HepG2 (cell line): ENCODE results near the gene C1QL4. TPM values are rescaled to one million over a fixed set of nuclear protein-coding genes. Genes with fewer than 3 reads are reported as not detected.

Source experiments
- CCAR2 ChIP-seq: fragments of 200-400 bp; formaldehyde crosslinking; optimal IDR thresholded peaks from 2 replicates; pipeline ENCODE3; 2018; ENCODE audit warnings: low read depth, mild to moderate bottlenecking, low read length, moderate library complexity
- CHD2 ChIP-seq: IDR thresholded peaks from 2 replicates; pipeline ENCODE4 v1.6.1; 2011; ENCODE audit warnings: low read depth, low read length, improper control_type of control experiment
- KDM5A ChIP-seq: fragments of 200-600 bp; sonication (generic); IDR thresholded peaks from 2 replicates; pipeline ENCODE4 v1.7.0; 2018; ENCODE audit warnings: antibody characterized with exemption, mild to moderate bottlenecking, low read length, borderline replicate concordance
- NR2F6 ChIP-seq, 2 experiments: IDR thresholded peaks; 2 replicates each; pipeline ENCODE4 v1.6.1; 2016; ENCODE audit warnings: antibody characterized with exemption in 1 of 2, mild to moderate bottlenecking in 1 of 2
- NR3C1 ChIP-seq: sonication (generic); formaldehyde crosslinking; IDR thresholded peaks from 2 replicates; pipeline ENCODE4 v1.4.0; 2020; ENCODE audit warnings: missing genetic modification reagents
- SMAD1 ChIP-seq: sonication (generic); formaldehyde crosslinking; IDR thresholded peaks from 2 replicates; pipeline ENCODE4 v1.4.0; 2020; ENCODE audit warnings: missing genetic modification reagents, low read depth, mild to moderate bottlenecking, borderline replicate concordance
- SP1 ChIP-seq, 2 experiments: fragments of 450-650 bp in 1 of 2; sonication (generic) in 1 of 2; formaldehyde crosslinking in 1 of 2; IDR thresholded peaks; 2 replicates each; pipeline versions ENCODE4 v1.4.0 to v1.6.1; 2016 to 2020; ENCODE audit warnings: missing genetic modification reagents in 1 of 2
- THAP11 ChIP-seq: IDR thresholded peaks from 2 replicates; pipeline ENCODE4 v1.6.1; 2016; ENCODE audit warnings: missing biosample characterization, missing genetic modification reagents
- TOE1 ChIP-seq: sonication (generic); formaldehyde crosslinking; IDR thresholded peaks from 2 replicates; pipeline ENCODE4 v1.4.0; 2020; ENCODE audit warnings: mild to moderate bottlenecking, missing genetic modification reagents
- TSC22D2 ChIP-seq: sonication (generic); formaldehyde crosslinking; IDR thresholded peaks from 2 replicates; pipeline ENCODE4 v1.5.1; 2020; ENCODE audit warnings: missing genetic modification reagents, mild to moderate bottlenecking, borderline replicate concordance
- ZBTB42 ChIP-seq: sonication (generic); formaldehyde crosslinking; IDR thresholded peaks from 2 replicates; pipeline ENCODE4 v1.5.0; 2020; ENCODE audit warnings: mild to moderate bottlenecking, missing genetic modification reagents
- ZNF256 ChIP-seq: sonication (generic); formaldehyde crosslinking; conservative IDR thresholded peaks from 2 replicates; pipeline ENCODE4 v1.4.0; 2020; ENCODE audit warnings: missing genetic modification reagents
- ZNF263 ChIP-seq: sonication (generic); formaldehyde crosslinking; IDR thresholded peaks from 2 replicates; pipeline ENCODE4 v1.4.0; 2020; ENCODE audit warnings: missing genetic modification reagents
- ZNF747 ChIP-seq: sonication (generic); formaldehyde crosslinking; IDR thresholded peaks from 2 replicates; pipeline ENCODE4 v1.8.1; 2023; ENCODE audit warnings: missing genetic modification reagents, mild to moderate bottlenecking, borderline replicate concordance
- polyA plus RNA-seq, 8 experiments: library from polyadenylated mRNA; depleted of rRNA in 3 of 8; stranded (reverse) in 7 of 8; unstranded in 1 of 8; fragments of >200 nt; fragmentation: Illumina TruSeq in 4 of 8; extraction: Trizol in 4 of 8; gene quantifications; 2 replicates each; pipeline versions ENCODE4 v1.2.1 to v1.2.3, GENCODE V29; 2011 to 2016; ENCODE audit warnings: low read depth in 4 of 8, missing spikeins in 1 of 8, mixed read lengths in 1 of 8; ENCODE audit not compliant: insufficient read depth in 1 of 8
- total RNA-seq, 5 experiments: library from RNA; depleted of rRNA; stranded (reverse); fragments of >200 nt; fragmentation: Illumina TruSeq; extraction: Trizol; gene quantifications; 2 replicates each; pipeline ENCODE4 v1.2.3, GENCODE V29; 2016; ENCODE audit warnings: low read depth in 1 of 5
- TF ChIP-seq, protein P1 (sequence below): sonication (generic); formaldehyde crosslinking; IDR thresholded peaks from 2 replicates; pipeline ENCODE4 v1.4.0; 2020; ENCODE audit warnings: mild to moderate bottlenecking, missing genetic modification reagents
- TF ChIP-seq, protein P2 (sequence below): sonication (generic); formaldehyde crosslinking; IDR thresholded peaks from 2 replicates; pipeline ENCODE4 v1.5.0; 2020; ENCODE audit warnings: mild to moderate bottlenecking, missing genetic modification reagents
- TF ChIP-seq, protein P3 (sequence below): IDR thresholded peaks from 2 replicates; pipeline ENCODE4 v1.6.1; 2016; ENCODE audit warnings: missing biosample characterization, missing genetic modification reagents, low read depth
- TF ChIP-seq, protein P4 (sequence below): fragments of 450-650 bp; IDR thresholded peaks from 2 replicates; pipeline ENCODE4 v1.6.1; 2017
- TF ChIP-seq, protein P5 (sequence below): sonication (generic); formaldehyde crosslinking; IDR thresholded peaks from 2 replicates; pipeline ENCODE4 v1.4.0; 2020; ENCODE audit warnings: low read depth, mild to moderate bottlenecking, missing genetic modification reagents

The C1QL4 gene
- total and polyA plus RNA-seq, 2 of the 13 experiments (the other 11 are each of a cell fraction or from before 2014, with no cell fraction given), result 0.03 TPM; not detected in 1

DNA sequence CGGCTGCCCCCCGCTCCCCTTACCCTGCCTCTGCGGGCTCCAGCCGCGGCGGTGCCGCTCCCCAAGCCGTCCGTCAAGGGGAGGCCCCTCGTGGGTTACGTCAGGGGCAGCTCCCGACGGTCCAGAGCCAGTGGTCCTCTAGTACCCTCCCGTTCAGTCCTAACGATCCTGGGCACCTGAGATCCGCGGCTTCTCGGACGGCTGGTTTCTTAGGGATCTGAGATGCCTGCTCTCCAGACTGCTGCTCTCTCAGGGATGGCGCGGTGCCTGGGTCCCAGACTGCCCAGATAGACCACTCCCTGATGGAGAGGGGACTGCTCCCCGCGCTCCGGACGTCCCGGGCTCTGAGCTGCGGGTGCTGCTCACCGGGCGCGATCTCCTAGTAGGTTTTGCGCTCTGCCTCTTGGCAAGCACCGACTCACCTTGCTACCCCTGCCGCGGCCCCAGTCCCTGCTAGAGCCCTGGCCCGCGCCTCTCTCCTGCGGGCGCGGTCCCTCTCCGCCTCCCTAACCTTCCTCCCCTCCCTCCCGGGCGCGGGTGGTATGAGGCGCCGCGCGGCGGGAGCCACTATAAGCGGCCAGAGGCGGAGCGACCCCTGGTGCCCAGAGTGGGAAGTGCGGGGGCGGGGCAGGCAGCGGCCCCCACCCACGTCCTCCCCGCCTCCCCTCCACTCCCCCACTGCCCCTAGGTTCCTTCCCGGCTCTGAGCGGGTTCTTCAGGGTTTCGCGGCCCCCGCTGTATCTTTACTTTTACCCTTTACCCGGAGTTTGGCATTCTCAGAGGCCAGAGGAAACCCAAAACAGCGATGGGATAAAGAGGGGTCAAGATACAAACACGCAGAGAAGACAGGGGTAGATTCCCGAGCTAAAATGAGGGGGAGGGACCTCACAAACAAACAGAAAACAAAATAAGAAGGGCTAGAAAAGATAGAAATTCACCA is at the start of gene C1QL4 (continued):
- TF ChIP-seq ZNF747, result no peak
- no peak for TF ChIP-seq CCAR2
- no peak for TF ChIP-seq TOE1 (CRISPR knock-in tag)
- TF ChIP-seq, protein P1, sequence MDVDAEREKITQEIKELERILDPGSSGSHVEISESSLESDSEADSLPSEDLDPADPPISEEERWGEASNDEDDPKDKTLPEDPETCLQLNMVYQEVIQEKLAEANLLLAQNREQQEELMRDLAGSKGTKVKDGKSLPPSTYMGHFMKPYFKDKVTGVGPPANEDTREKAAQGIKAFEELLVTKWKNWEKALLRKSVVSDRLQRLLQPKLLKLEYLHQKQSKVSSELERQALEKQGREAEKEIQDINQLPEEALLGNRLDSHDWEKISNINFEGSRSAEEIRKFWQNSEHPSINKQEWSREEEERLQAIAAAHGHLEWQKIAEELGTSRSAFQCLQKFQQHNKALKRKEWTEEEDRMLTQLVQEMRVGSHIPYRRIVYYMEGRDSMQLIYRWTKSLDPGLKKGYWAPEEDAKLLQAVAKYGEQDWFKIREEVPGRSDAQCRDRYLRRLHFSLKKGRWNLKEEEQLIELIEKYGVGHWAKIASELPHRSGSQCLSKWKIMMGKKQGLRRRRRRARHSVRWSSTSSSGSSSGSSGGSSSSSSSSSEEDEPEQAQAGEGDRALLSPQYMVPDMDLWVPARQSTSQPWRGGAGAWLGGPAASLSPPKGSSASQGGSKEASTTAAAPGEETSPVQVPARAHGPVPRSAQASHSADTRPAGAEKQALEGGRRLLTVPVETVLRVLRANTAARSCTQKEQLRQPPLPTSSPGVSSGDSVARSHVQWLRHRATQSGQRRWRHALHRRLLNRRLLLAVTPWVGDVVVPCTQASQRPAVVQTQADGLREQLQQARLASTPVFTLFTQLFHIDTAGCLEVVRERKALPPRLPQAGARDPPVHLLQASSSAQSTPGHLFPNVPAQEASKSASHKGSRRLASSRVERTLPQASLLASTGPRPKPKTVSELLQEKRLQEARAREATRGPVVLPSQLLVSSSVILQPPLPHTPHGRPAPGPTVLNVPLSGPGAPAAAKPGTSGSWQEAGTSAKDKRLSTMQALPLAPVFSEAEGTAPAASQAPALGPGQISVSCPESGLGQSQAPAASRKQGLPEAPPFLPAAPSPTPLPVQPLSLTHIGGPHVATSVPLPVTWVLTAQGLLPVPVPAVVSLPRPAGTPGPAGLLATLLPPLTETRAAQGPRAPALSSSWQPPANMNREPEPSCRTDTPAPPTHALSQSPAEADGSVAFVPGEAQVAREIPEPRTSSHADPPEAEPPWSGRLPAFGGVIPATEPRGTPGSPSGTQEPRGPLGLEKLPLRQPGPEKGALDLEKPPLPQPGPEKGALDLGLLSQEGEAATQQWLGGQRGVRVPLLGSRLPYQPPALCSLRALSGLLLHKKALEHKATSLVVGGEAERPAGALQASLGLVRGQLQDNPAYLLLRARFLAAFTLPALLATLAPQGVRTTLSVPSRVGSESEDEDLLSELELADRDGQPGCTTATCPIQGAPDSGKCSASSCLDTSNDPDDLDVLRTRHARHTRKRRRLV, result no peak
- no peak for TF ChIP-seq TSC22D2 (CRISPR knock-in tag)
- peak; percentile 53; the same call in 1 of the 2 replicates for TF ChIP-seq ZNF263 (CRISPR knock-in tag)
- 0 out of 2 replicates have a peak, but pooled peaks have one; percentile 23 for TF ChIP-seq THAP11 (CRISPR knock-in tag)
- no peak for TF ChIP-seq NR2F6 (IDR thresholded peaks at IDR 0.05)
- TF ChIP-seq NR2F6 (CRISPR knock-in tag; IDR thresholded peaks at IDR 0.05), result no peak
- TF ChIP-seq, protein P2, sequence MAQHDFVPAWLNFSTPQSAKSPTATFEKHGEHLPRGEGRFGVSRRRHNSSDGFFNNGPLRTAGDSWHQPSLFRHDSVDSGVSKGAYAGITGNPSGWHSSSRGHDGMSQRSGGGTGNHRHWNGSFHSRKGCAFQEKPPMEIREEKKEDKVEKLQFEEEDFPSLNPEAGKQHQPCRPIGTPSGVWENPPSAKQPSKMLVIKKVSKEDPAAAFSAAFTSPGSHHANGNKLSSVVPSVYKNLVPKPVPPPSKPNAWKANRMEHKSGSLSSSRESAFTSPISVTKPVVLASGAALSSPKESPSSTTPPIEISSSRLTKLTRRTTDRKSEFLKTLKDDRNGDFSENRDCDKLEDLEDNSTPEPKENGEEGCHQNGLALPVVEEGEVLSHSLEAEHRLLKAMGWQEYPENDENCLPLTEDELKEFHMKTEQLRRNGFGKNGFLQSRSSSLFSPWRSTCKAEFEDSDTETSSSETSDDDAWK (CRISPR knock-in tag), result no peak
- TF ChIP-seq ZNF256 (CRISPR knock-in tag), result no peak
- TF ChIP-seq, protein P3, sequence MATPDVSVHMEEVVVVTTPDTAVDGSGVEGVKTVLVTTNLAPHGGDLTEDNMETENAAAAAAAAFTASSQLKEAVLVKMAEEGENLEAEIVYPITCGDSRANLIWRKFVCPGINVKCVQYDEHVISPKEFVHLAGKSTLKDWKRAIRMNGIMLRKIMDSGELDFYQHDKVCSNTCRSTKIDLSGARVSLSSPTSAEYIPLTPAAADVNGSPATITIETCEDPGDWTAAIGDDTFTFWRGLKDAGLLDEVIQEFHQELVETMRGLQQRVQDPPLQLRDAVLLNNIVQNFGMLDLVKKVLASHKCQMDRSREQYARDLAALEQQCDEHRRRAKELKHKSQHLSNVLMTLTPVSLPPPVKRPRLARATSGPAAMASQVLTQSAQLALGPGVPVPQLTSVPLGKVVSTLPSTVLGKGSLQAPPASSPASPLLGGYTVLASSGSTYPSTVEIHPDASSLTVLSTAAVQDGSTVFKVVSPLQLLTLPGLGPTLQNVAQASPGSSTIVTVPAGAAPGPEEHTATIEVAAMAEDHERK (CRISPR knock-in tag), result no peak
- no peak for TF ChIP-seq SMAD1 (CRISPR knock-in tag)
- no peak for TF ChIP-seq CHD2
- TF ChIP-seq ZBTB42 (CRISPR knock-in tag), result no peak
- no peak for TF ChIP-seq SP1 (IDR thresholded peaks at IDR 0.05)
- peak; percentile 75 for TF ChIP-seq SP1 (CRISPR knock-in tag; IDR thresholded peaks at IDR 0.05)
- TF ChIP-seq, protein P4, sequence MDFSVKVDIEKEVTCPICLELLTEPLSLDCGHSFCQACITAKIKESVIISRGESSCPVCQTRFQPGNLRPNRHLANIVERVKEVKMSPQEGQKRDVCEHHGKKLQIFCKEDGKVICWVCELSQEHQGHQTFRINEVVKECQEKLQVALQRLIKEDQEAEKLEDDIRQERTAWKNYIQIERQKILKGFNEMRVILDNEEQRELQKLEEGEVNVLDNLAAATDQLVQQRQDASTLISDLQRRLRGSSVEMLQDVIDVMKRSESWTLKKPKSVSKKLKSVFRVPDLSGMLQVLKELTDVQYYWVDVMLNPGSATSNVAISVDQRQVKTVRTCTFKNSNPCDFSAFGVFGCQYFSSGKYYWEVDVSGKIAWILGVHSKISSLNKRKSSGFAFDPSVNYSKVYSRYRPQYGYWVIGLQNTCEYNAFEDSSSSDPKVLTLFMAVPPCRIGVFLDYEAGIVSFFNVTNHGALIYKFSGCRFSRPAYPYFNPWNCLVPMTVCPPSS, result no peak
- no peak for TF ChIP-seq NR3C1
- no peak for TF ChIP-seq KDM5A
- TF ChIP-seq, protein P5, sequence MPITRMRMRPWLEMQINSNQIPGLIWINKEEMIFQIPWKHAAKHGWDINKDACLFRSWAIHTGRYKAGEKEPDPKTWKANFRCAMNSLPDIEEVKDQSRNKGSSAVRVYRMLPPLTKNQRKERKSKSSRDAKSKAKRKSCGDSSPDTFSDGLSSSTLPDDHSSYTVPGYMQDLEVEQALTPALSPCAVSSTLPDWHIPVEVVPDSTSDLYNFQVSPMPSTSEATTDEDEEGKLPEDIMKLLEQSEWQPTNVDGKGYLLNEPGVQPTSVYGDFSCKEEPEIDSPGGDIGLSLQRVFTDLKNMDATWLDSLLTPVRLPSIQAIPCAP (CRISPR knock-in tag), result no peak
